Neural cell (in vitro differentiated cells): ENCODE data around the gene SGSH.

ENCODE experiments used
- EP300 ChIP-seq: fragments of 450-650 bp; conservative IDR thresholded peaks from 2 replicates; pipeline ENCODE4 v1.6.1; 2014; ENCODE audit warnings: antibody characterized with exemption, mild to moderate bottlenecking, moderate library complexity; ENCODE audit not compliant: poor library complexity, severe bottlenecking
- EZH2 ChIP-seq: fragments of 200-600, 300-800 bp; shearing (Covaris generic), sonication (generic); IDR thresholded peaks from 2 replicates; pipeline ENCODE4 v1.6.1; 2014; ENCODE audit warnings: antibody characterized with exemption, low read length, borderline replicate concordance, mild to moderate bottlenecking; ENCODE audit not compliant: insufficient read depth, poor library complexity, severe bottlenecking
- POLR2AphosphoS5 ChIP-seq: IDR thresholded peaks from 2 replicates; pipeline ENCODE4 v1.6.1; 2012
- RAD21 ChIP-seq: fragments of 450-650 bp; conservative IDR thresholded peaks from 2 replicates; pipeline ENCODE4 v1.6.1; 2014; ENCODE audit warnings: antibody characterized with exemption, mild to moderate bottlenecking, moderate library complexity
- SMC3 ChIP-seq: fragments of 450-650 bp; conservative IDR thresholded peaks from 2 replicates; pipeline ENCODE4 v1.6.1; 2014; ENCODE audit warnings: antibody characterized with exemption, mild to moderate bottlenecking, moderate library complexity; ENCODE audit not compliant: poor library complexity
- TF ChIP-seq, protein P1 (sequence below): fragments of 450-650 bp; IDR thresholded peaks from 2 replicates; pipeline ENCODE4 v1.5.1; 2014; ENCODE audit warnings: antibody characterized with exemption, mild to moderate bottlenecking, moderate library complexity; ENCODE audit not compliant: poor library complexity, severe bottlenecking
- TF ChIP-seq, protein P2 (sequence below): IDR thresholded peaks from 2 replicates; pipeline ENCODE4 v1.6.1; 2012; ENCODE audit warnings: borderline replicate concordance

DNA sequence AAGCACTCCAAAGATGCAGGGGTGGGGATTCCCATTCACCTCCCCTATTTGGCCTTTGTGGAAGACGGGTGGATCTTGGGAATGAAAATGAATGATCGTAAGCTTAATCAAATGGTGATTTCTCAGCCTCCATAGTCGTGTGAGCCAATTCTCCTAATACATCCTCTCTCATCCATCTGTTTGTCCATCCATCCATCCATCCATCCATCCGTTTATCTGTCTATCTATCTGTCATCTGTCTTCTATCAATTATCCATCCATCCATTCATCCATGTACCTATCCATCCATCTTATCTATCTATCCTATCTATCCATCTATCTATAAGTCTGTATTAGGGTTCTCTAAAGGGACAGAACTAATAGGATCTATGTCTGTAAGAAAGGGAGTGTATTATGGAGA lies 48.3 kb upstream of the SGSH start:
- no peak for TF ChIP-seq RAD21
- TF ChIP-seq, protein P1, sequence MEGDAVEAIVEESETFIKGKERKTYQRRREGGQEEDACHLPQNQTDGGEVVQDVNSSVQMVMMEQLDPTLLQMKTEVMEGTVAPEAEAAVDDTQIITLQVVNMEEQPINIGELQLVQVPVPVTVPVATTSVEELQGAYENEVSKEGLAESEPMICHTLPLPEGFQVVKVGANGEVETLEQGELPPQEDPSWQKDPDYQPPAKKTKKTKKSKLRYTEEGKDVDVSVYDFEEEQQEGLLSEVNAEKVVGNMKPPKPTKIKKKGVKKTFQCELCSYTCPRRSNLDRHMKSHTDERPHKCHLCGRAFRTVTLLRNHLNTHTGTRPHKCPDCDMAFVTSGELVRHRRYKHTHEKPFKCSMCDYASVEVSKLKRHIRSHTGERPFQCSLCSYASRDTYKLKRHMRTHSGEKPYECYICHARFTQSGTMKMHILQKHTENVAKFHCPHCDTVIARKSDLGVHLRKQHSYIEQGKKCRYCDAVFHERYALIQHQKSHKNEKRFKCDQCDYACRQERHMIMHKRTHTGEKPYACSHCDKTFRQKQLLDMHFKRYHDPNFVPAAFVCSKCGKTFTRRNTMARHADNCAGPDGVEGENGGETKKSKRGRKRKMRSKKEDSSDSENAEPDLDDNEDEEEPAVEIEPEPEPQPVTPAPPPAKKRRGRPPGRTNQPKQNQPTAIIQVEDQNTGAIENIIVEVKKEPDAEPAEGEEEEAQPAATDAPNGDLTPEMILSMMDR: no peak
- no peak for TF ChIP-seq EP300
- TF ChIP-seq SMC3: no peak
- TF ChIP-seq, protein P2, sequence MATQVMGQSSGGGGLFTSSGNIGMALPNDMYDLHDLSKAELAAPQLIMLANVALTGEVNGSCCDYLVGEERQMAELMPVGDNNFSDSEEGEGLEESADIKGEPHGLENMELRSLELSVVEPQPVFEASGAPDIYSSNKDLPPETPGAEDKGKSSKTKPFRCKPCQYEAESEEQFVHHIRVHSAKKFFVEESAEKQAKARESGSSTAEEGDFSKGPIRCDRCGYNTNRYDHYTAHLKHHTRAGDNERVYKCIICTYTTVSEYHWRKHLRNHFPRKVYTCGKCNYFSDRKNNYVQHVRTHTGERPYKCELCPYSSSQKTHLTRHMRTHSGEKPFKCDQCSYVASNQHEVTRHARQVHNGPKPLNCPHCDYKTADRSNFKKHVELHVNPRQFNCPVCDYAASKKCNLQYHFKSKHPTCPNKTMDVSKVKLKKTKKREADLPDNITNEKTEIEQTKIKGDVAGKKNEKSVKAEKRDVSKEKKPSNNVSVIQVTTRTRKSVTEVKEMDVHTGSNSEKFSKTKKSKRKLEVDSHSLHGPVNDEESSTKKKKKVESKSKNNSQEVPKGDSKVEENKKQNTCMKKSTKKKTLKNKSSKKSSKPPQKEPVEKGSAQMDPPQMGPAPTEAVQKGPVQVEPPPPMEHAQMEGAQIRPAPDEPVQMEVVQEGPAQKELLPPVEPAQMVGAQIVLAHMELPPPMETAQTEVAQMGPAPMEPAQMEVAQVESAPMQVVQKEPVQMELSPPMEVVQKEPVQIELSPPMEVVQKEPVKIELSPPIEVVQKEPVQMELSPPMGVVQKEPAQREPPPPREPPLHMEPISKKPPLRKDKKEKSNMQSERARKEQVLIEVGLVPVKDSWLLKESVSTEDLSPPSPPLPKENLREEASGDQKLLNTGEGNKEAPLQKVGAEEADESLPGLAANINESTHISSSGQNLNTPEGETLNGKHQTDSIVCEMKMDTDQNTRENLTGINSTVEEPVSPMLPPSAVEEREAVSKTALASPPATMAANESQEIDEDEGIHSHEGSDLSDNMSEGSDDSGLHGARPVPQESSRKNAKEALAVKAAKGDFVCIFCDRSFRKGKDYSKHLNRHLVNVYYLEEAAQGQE: no peak
- no peak for TF ChIP-seq POLR2AphosphoS5
- no peak for TF ChIP-seq EZH2
